K562 (cell line): Measurements from ENCODE around the gene TTLL11.

Experiments used
- CLOCK ChIP-seq: fragments of 250-450 bp; sonication (Bioruptor Pico); IDR thresholded peaks from 2 replicates; pipeline ENCODE4 v1.4.0; 2020; ENCODE audit warnings: mild to moderate bottlenecking, moderate library complexity, borderline replicate concordance
- IRF1 ChIP-seq: sonication (generic); formaldehyde crosslinking; IDR thresholded peaks from 2 replicates; pipeline ENCODE4 v1.8.0; 2022; ENCODE audit warnings: missing genetic modification reagents, mild to moderate bottlenecking, borderline replicate concordance
- IRF9 ChIP-seq: fragments of 450-650 bp; IDR thresholded peaks from 2 replicates; pipeline ENCODE4 v1.6.1; 2016; ENCODE audit warnings: missing biosample characterization, missing genetic modification characterization
- MAX ChIP-seq: sonication (generic); formaldehyde crosslinking; IDR thresholded peaks from 2 replicates; pipeline ENCODE4 v1.9.0; 2022; ENCODE audit warnings: mild to moderate bottlenecking, missing genetic modification reagents
- TCF7L2 ChIP-seq: fragments of 150-350 bp; IDR thresholded peaks from 2 replicates; pipeline ENCODE4 v1.6.1; 2016; ENCODE audit warnings: low read depth, mild to moderate bottlenecking, low read length, moderate library complexity
- TEAD4 ChIP-seq, 2 experiments: sonication (generic) in 1 of 2; formaldehyde crosslinking in 1 of 2; IDR thresholded peaks; 2 replicates each; pipeline versions ENCODE4 v1.6.1 to v1.8.0; 2012 to 2022; ENCODE audit warnings: borderline replicate concordance in 1 of 2, inconsistent platforms in 1 of 2, low read length in 1 of 2, mild to moderate bottlenecking in 1 of 2, missing genetic modification reagents in 1 of 2

GRCh38 chr9:121833061-121833460 is 260.0 kb downstream of the TTLL11 start:
- TF ChIP-seq TCF7L2 (no peak), TEAD4 (IDR thresholded peaks at IDR 0.05; ENCODE audit: low read length) (no peak), TEAD4 (CRISPR knock-in tag; IDR thresholded peaks at IDR 0.05; ENCODE audit: borderline replicate concordance) (no peak), IRF9 (no peak), MAX (CRISPR knock-in tag) (no peak), IRF1 (CRISPR knock-in tag) (no peak), CLOCK (CRISPR knock-in tag) (no peak)
